Kidney (tissue), 14 donors: Measurements from ENCODE around the gene GFRA4. TPM values are rescaled to one million over a fixed set of nuclear protein-coding genes. Genes with fewer than 3 reads are reported as not detected.
A peak's percentile ranks its signal among the peaks of the same experiment; 100 is the strongest.

Experiments used
- DNase-seq, 5 donors: peaks; one replicate each; pipeline ENCODE4 v3.0.0-alpha.2; 2013 to 2020
- FAIRE-seq: peaks from 2 replicates; lab custom pipeline; 2012; peaks lifted over from hg19 to GRCh38; lab: Jason Lieb, UNC
- H3K27ac ChIP-seq, 2 donors: one replicate each; pipeline ENCODE4 v1.7.0; 2013; ENCODE audit warnings: low read depth in 2 of 2, low read length in 2 of 2, inconsistent platforms in 1 of 2
- H3K27me3 ChIP-seq: one replicate; pipeline ENCODE4 v1.7.1; 2013; ENCODE audit warnings: low read length, inconsistent platforms; ENCODE audit not compliant: control insufficient read depth, insufficient read depth
- H3K36me3 ChIP-seq, 3 donors: one replicate each; pipeline versions ENCODE4 v1.7.0 to v1.7.1; 2013; ENCODE audit warnings: low read length in 3 of 3, control low read depth in 1 of 3, inconsistent platforms in 1 of 3; ENCODE audit not compliant: insufficient read depth in 3 of 3, control insufficient read depth in 2 of 3
- H3K4me1 ChIP-seq, 3 donors: one replicate each; pipeline versions ENCODE4 v1.7.0 to v1.7.1; 2013; ENCODE audit warnings: low read length in 3 of 3, inconsistent platforms in 1 of 3, low read depth in 1 of 3; ENCODE audit not compliant: control insufficient read depth in 2 of 3, insufficient read depth in 2 of 3
- H3K4me3 ChIP-seq, 3 donors: one replicate each; pipeline versions ENCODE4 v1.7.0 to v1.8.1; 2013; ENCODE audit warnings: low read length in 3 of 3, control low read depth in 1 of 3, inconsistent platforms in 1 of 3
- H3K9ac ChIP-seq, 3 donors: one replicate each; pipeline versions ENCODE4 v1.7.0 to v1.7.1; 2013; ENCODE audit warnings: low read length in 3 of 3, control low read depth in 1 of 3, inconsistent platforms in 1 of 3
- H3K9me3 ChIP-seq, 3 donors: one replicate each; pipeline versions ENCODE4 v1.7.0 to v1.7.1; 2013; ENCODE audit warnings: low read length in 3 of 3, control low read depth in 1 of 3, inconsistent platforms in 1 of 3; ENCODE audit not compliant: control insufficient read depth in 2 of 3, insufficient read depth in 1 of 3
- CTCF ChIP-seq: IDR thresholded peaks from 3 replicates; pipeline ENCODE4 v1.5.1; 2012; ENCODE audit warnings: mild to moderate bottlenecking, moderate library complexity, borderline replicate concordance; ENCODE audit not compliant: insufficient read depth; ENCODE audit errors: extremely low read depth
- intact Hi-C: fragments of 100-400 bp; cut with DNase I; formaldehyde crosslinking; loops from one replicate; pipeline ENCODE4 v1.11.1; 2022
- polyA plus RNA-seq: library from polyadenylated mRNA; stranded (reverse); fragments of 350-450 nt; fragmentation: Illumina TruSeq; extraction: RNeasy Lipid Tissue Mini Kit (QIAGEN cat#74804); gene quantifications from one replicate; pipeline ENCODE4 v1.2.3, GENCODE V29; 2014; ENCODE audit warnings: low read depth, low replicate concordance; ENCODE audit not compliant: insufficient read depth
- total RNA-seq: library from RNA; stranded (reverse); fragmentation: NEBNext Ultra II Directional; extraction: Animal tissue kit (Norgen Biotek cat#: 25700); gene quantifications from one replicate; pipeline ENCODE4 v1.2.1, GENCODE V29; 2021
- donor health status: control.
- donor health status: control.
- donor health status: control.
- donor health status: control.
- donor health status: control.
- donor health status: DM: yes; HTN: yes; CAD: no.
- donor health status: Normal renal cell carcinoma (clear cell type).

GFRA4 gene
- total and polyA plus RNA-seq, 2 donors from 2014 or later, result 0.56 TPM; not detected in 1

GRCh38 chr20:3677733-3678132, 14.5 kb upstream of the GFRA4 start:
- H3K36me3 ChIP-seq, result no peaks in the 10 kb centered on the region
- H3K27me3 ChIP-seq, result peaks cover 4% of the 10 kb centered on the region
- FAIRE-seq (no peak), DNase-seq (peak in 2 of 5 donors; percentile 39 to 86)
- intact Hi-C loops, result no loop called here
- no peak overlapping the region for H3K4me3 ChIP-seq
- H3K4me1 ChIP-seq, result peaks cover 0 to 2% (median 0%) of the 10 kb centered on the region in 3 donors
- no peaks in the 10 kb centered on the region for H3K9me3 ChIP-seq
- no peak overlapping the region for H3K9ac ChIP-seq
- TF ChIP-seq CTCF, result no peak
- no peak overlapping the region for H3K27ac ChIP-seq

- no peak for TF ChIP-seq CTCF
- no peak for DNase-seq
Observed at GRCh38 chr20:3674995-3675900, 12.0 kb upstream of the GFRA4 start.

DNA sequence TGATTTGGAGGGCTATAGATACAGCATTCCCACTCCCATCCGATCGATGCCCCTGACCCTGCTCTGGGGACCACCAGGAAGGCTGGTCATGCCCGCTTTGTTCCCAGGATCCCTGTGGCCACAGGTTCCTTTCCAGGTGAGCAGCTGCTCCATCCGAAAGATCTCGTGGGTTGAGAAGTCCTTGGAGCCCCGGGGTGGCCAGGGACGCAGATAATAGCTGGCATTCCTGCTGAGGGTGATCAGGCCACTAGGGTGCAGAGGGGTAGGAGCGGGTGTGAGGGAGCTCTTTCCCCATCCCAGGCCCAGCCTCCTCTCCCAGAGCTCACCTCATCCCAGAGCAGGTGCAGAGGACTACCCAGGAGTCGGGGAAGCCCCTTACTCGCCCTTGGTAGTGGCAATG, 11.2 kb upstream of the GFRA4 start:
- no peak overlapping the region for H3K4me3 ChIP-seq
- no peaks in the 10 kb centered on the region for H3K36me3 ChIP-seq
- intact Hi-C loops, result no loop called here
- FAIRE-seq (no peak), DNase-seq (peak in 1 of 5 donors; percentile 53)
- H3K4me1 ChIP-seq, result no peaks in the 10 kb centered on the region
- H3K27me3 ChIP-seq, result peaks cover 9% of the 10 kb centered on the region
- no peak overlapping the region for H3K27ac ChIP-seq
- no peaks in the 10 kb centered on the region for H3K9me3 ChIP-seq
- no peak overlapping the region for H3K9ac ChIP-seq
- TF ChIP-seq CTCF, result no peak

More at GRCh38 chr20:3674995-3675900, 12.0 kb upstream of the GFRA4 start:
- no peak overlapping the region for H3K27ac ChIP-seq
- H3K27me3 ChIP-seq, result peaks cover 9% of the 10 kb centered on the region
- no peak overlapping the region for H3K9ac ChIP-seq
- H3K36me3 ChIP-seq, result no peaks in the 10 kb centered on the region
- no peak overlapping the region for H3K4me3 ChIP-seq
- H3K4me1 ChIP-seq, result no peaks in the 10 kb centered on the region
- no peaks in the 10 kb centered on the region for H3K9me3 ChIP-seq
- intact Hi-C loops, result no loop called here
- no peak for FAIRE-seq
